IMR-90 (cell line): ENCODE results near the gene AKAP17A. TPM values are rescaled to one million over a fixed set of nuclear protein-coding genes. Genes with fewer than 3 reads are reported as not detected.

Source experiments
- ATAC-seq: fragments of 200-7000 bp; cut with Tn5 transposase; 2 replicates; pipeline ENCODE4 v1.9.1; 2020; ENCODE audit warnings: low read depth, mild to moderate bottlenecking, moderate library complexity
- BruUV-seq: library from RNA; stranded (reverse); fragments of 400-500 nt; replicated peaks from 2 replicates; lab custom pipeline; 2021; lab: Mats Ljungman, UMichigan
- CTCF ChIA-PET: fragments of 300-600 bp; formaldehyde crosslinking; extraction: SDS; loops from one replicate; lab custom pipeline; 2021; ENCODE audit warnings: antibody characterized with exemption; lab: Yijun Ruan, JAX
- POLR2A ChIA-PET: fragments of 300-600 bp; sonication (Branson Sonifier 250); formaldehyde crosslinking; loops from one replicate; lab custom pipeline; 2022; ENCODE audit warnings: antibody characterized with exemption; ENCODE audit not compliant: unreplicated experiment; lab: Charles Lee
- DNase-seq: peaks from one replicate; pipeline ENCODE4 v3.0.0; 2013
- H2AFZ ChIP-seq: replicated peaks from 2 replicates; pipeline ENCODE3; 2013; ENCODE audit warnings: low read length, mild to moderate bottlenecking; ENCODE audit not compliant: poor library complexity
- H2AK5ac ChIP-seq: 2 replicates; pipeline ENCODE4 v1.6.1; 2013; ENCODE audit warnings: low read depth, low read length, inconsistent platforms
- H2AK9ac ChIP-seq: replicated peaks from 2 replicates; pipeline ENCODE3; 2013; ENCODE audit warnings: mild to moderate bottlenecking, low read depth, low read length, moderate library complexity; ENCODE audit not compliant: poor library complexity
- H2BK120ac ChIP-seq: 2 replicates; pipeline ENCODE4 v1.6.1; 2013; ENCODE audit warnings: low read depth, low read length, inconsistent platforms
- H2BK15ac ChIP-seq: 3 replicates; pipeline ENCODE4 v1.6.1; 2013; ENCODE audit warnings: low read depth, low read length, inconsistent platforms
- H2BK20ac ChIP-seq: 2 replicates; pipeline ENCODE4 v1.6.1; 2013; ENCODE audit warnings: low read depth, mild to moderate bottlenecking, inconsistent platforms, low read length, moderate library complexity
- H2BK5ac ChIP-seq: 2 replicates; pipeline ENCODE4 v1.6.1; 2013; ENCODE audit warnings: mild to moderate bottlenecking, low read depth, low read length, inconsistent platforms; ENCODE audit not compliant: poor library complexity, severe bottlenecking
- H3K14ac ChIP-seq: replicated peaks from 2 replicates; pipeline ENCODE4 v1.6.1; 2013; ENCODE audit warnings: low read depth, low read length, inconsistent platforms
- H3K18ac ChIP-seq: 2 replicates; pipeline ENCODE4 v1.6.1; 2013; ENCODE audit warnings: low read depth, low read length, control low read depth
- H3K23ac ChIP-seq: 2 replicates; pipeline ENCODE4 v1.6.1; 2013; ENCODE audit warnings: low read depth, low read length, inconsistent platforms
- H3K27ac ChIP-seq: 2 replicates; pipeline ENCODE4 v1.5.1; 2013; ENCODE audit warnings: mild to moderate bottlenecking, control low read depth, low read length; ENCODE audit not compliant: insufficient read depth
- H3K27me3 ChIP-seq: 2 replicates; pipeline ENCODE4 v1.6.1; 2013; ENCODE audit warnings: low read length; ENCODE audit not compliant: control insufficient read depth, insufficient read depth
- H3K36me3 ChIP-seq: 2 replicates; pipeline ENCODE4 v1.6.1; 2013; ENCODE audit warnings: low read length, mixed read lengths; ENCODE audit not compliant: control insufficient read depth, insufficient read depth
- H3K4ac ChIP-seq: 2 replicates; pipeline ENCODE4 v1.6.1; 2013; ENCODE audit warnings: low read depth, low read length, inconsistent platforms
- H3K4me1 ChIP-seq: 2 replicates; pipeline ENCODE4 v1.6.1; 2013; ENCODE audit warnings: low read length, mixed read lengths; ENCODE audit not compliant: control insufficient read depth, insufficient read depth
- H3K4me2 ChIP-seq: 2 replicates; pipeline ENCODE4 v1.6.1; 2013; ENCODE audit warnings: low read depth, mild to moderate bottlenecking, control low read depth, low read length, moderate library complexity
- H3K4me3 ChIP-seq: 2 replicates; pipeline ENCODE4 v1.5.1; 2013; ENCODE audit warnings: low read depth, mild to moderate bottlenecking, control low read depth, low read length, moderate library complexity; ENCODE audit not compliant: insufficient read depth
- H3K56ac ChIP-seq: 2 replicates; pipeline ENCODE4 v1.6.1; 2013; ENCODE audit warnings: low read length, inconsistent platforms; ENCODE audit not compliant: insufficient read depth; ENCODE audit errors: extremely low read depth
- H3K79me1 ChIP-seq, 2 experiments: 2 replicates each; pipeline ENCODE4 v1.6.1; 2013; ENCODE audit warnings: low read length in 2 of 2, inconsistent platforms in 1 of 2, low read depth in 1 of 2
- H3K9ac ChIP-seq: 2 replicates; pipeline ENCODE4 v1.6.1; 2013; ENCODE audit warnings: low read depth, low read length, control low read depth
- H3K9me1 ChIP-seq: 2 replicates; pipeline ENCODE4 v1.6.1; 2013; ENCODE audit warnings: low read length, inconsistent platforms; ENCODE audit not compliant: insufficient read depth
- H3K9me3 ChIP-seq: 2 replicates; pipeline ENCODE4 v1.6.1; 2013; ENCODE audit warnings: low read length; ENCODE audit not compliant: control insufficient read depth, insufficient read depth
- H4K20me1 ChIP-seq: 2 replicates; pipeline ENCODE4 v1.6.1; 2013; ENCODE audit warnings: low read length, inconsistent platforms; ENCODE audit not compliant: insufficient read depth
- H4K5ac ChIP-seq: 2 replicates; pipeline ENCODE4 v1.6.1; 2013; ENCODE audit warnings: mild to moderate bottlenecking, low read depth, low read length, control low read depth
- H4K8ac ChIP-seq, 2 experiments: 2 replicates each; pipeline ENCODE4 v1.6.1; 2013; ENCODE audit warnings: low read depth in 2 of 2, low read length in 2 of 2, control low read depth in 1 of 2, inconsistent platforms in 1 of 2
- H4K91ac ChIP-seq: 2 replicates; pipeline ENCODE4 v1.6.1; 2013; ENCODE audit warnings: low read depth, low read length, inconsistent platforms; ENCODE audit not compliant: insufficient read depth
- MAFK ChIP-seq: IDR thresholded peaks from 2 replicates; pipeline ENCODE4 v1.6.1; 2012; ENCODE audit warnings: low read depth, low read length, improper control_type of control experiment
- MAZ ChIP-seq: IDR thresholded peaks from 2 replicates; pipeline ENCODE4 v1.6.1; 2012; ENCODE audit warnings: low read depth, mild to moderate bottlenecking, low read length, improper control_type of control experiment, moderate library complexity, borderline replicate concordance
- RAD21 ChIP-seq: IDR thresholded peaks from 2 replicates; pipeline ENCODE4 v1.6.1; 2012; ENCODE audit warnings: low read length, improper control_type of control experiment
- SMC3 ChIP-seq: fragments of 150-350 bp; IDR thresholded peaks from 2 replicates; pipeline ENCODE4 v1.6.1; 2016; ENCODE audit warnings: low read depth, mild to moderate bottlenecking, antibody characterized with exemption, low read length, moderate library complexity
- WGBS, 2 experiments: methylation state at CpG; one replicate each; pipeline versions ENCODE4 v1.1.5 to v1.1.7; 2013; ENCODE audit warnings: missing lambda C conversion rate in 2 of 2; ENCODE audit not compliant: insufficient read length in 1 of 2; ENCODE audit errors: extremely low coverage in 2 of 2; 5-methylcytosine and 5-hydroxymethylcytosine counted together
- dilution Hi-C: fragments of 300-500 bp; cut with HindIII; formaldehyde crosslinking; loops from one replicate; pipeline ENCODE4 v1.14.3; 2018; ENCODE audit warnings: low sequenced_read_pairs; ENCODE audit not compliant: unreplicated experiment
- in situ Hi-C: fragments of 300-500 bp; cut with MboI; formaldehyde crosslinking; loops from 3 replicates; pipeline ENCODE4 v1.14.3; 2019; ENCODE audit warnings: low sequenced_read_pairs, inconsistent platforms, mixed read lengths
- intact Hi-C: fragments of 100-400 bp; cut with micrococcal nuclease; formaldehyde crosslinking; loops from 2 replicates; pipeline ENCODE4 v1.10.0; 2022
- polyA plus RNA-seq, 3 experiments: library from polyadenylated mRNA; depleted of rRNA; stranded (reverse); fragments of >200 nt; gene quantifications; 2 replicates each; pipeline ENCODE4 v1.2.3, GENCODE V29; 2012; ENCODE audit warnings: low replicate concordance in 1 of 3
- total RNA-seq: library from RNA; depleted of rRNA; stranded (reverse); fragments of >200 nt; gene quantifications from 2 replicates; pipeline ENCODE4 v1.2.3, GENCODE V29; 2012
- TF ChIP-seq, protein P1 (sequence below): conservative IDR thresholded peaks from 2 replicates; pipeline ENCODE4 v1.5.1; 2012; ENCODE audit warnings: mild to moderate bottlenecking, low read depth, low read length, improper control_type of control experiment

Gene AKAP17A
- total and polyA plus RNA-seq, 2 of the 4 experiments (the other 2 are of a cell fraction), result 9.0 to 23.7 TPM

DNA sequence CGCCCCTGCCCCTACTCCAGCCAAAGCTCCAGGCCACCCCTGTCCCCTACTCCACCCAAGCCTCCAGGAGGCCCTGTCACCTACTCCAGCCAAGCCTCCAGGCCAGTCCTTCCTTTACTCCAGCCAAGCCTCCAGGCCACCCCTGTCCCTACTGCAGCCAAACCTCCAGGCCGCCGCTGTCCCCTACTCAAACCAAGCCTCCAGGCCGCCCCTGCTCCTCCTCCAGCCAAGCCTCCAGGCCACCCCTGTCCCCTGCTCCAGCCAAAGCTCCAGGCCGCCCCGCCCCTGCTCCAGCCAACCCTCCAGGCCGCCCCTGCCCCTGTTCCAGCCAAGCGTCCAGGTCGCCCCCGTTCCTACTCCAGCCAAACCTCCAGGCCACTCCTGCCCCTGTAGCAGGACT, 18.4 kb downstream of the AKAP17A start:
- no peaks in the 10 kb centered on the region for H4K20me1 ChIP-seq
- H3K4me2 ChIP-seq, result no peak overlapping the region
- no peaks in the 10 kb centered on the region for H3K36me3 ChIP-seq
- H3K4me1 ChIP-seq, result no peaks in the 10 kb centered on the region
- H3K9me1 ChIP-seq, result no peaks in the 10 kb centered on the region
- ATAC-seq, result no peak
- H3K9me3 ChIP-seq, result no peaks in the 10 kb centered on the region
- no peak overlapping the region for H2BK120ac ChIP-seq
- no peak overlapping the region for H3K14ac ChIP-seq
- no peak overlapping the region for H3K4me3 ChIP-seq
- in situ Hi-C loops (no loop called here), dilution Hi-C loops (no loop called here), intact Hi-C loops (no loop called here)
- DNase-seq, result no peak
- ChIA-PET POLR2A (no interaction called here), CTCF (no interaction called here)
- H2BK20ac ChIP-seq, result no peak overlapping the region
- H3K56ac ChIP-seq, result no peak overlapping the region
- no peak overlapping the region for H2BK15ac ChIP-seq
- BruUV-seq, result no TSS peak
- no peak overlapping the region for H4K8ac ChIP-seq
- H3K18ac ChIP-seq, result no peak overlapping the region
- 100% methylated on average over 3 of the region's 10 CpGs; no CpG with 5 or more reads in 1 of the 2 experiments for WGBS, 2 experiments
- H3K79me1 ChIP-seq, result no peaks in the 10 kb centered on the region
- no peaks in the 10 kb centered on the region for H3K27me3 ChIP-seq
- H3K27ac ChIP-seq, result no peak overlapping the region
- H2AFZ ChIP-seq, result no peak overlapping the region
- H3K4ac ChIP-seq, result no peak overlapping the region
- H4K5ac ChIP-seq, result no peak overlapping the region
- TF ChIP-seq SMC3, result no peak
- no peak for TF ChIP-seq MAZ
- no peak for TF ChIP-seq MAFK
- TF ChIP-seq, protein P1, sequence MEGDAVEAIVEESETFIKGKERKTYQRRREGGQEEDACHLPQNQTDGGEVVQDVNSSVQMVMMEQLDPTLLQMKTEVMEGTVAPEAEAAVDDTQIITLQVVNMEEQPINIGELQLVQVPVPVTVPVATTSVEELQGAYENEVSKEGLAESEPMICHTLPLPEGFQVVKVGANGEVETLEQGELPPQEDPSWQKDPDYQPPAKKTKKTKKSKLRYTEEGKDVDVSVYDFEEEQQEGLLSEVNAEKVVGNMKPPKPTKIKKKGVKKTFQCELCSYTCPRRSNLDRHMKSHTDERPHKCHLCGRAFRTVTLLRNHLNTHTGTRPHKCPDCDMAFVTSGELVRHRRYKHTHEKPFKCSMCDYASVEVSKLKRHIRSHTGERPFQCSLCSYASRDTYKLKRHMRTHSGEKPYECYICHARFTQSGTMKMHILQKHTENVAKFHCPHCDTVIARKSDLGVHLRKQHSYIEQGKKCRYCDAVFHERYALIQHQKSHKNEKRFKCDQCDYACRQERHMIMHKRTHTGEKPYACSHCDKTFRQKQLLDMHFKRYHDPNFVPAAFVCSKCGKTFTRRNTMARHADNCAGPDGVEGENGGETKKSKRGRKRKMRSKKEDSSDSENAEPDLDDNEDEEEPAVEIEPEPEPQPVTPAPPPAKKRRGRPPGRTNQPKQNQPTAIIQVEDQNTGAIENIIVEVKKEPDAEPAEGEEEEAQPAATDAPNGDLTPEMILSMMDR, result no peak
- no peak for TF ChIP-seq RAD21
- no peak overlapping the region for H2AK5ac ChIP-seq
- no peak overlapping the region for H2AK9ac ChIP-seq
- no peak overlapping the region for H4K91ac ChIP-seq
- no peak overlapping the region for H3K9ac ChIP-seq
- H2BK5ac ChIP-seq, result no peak overlapping the region
- no peak overlapping the region for H3K23ac ChIP-seq
